ENCODE data around the gene BSG. TPM values are rescaled to one million over a fixed set of nuclear protein-coding genes. Genes with fewer than 3 reads are reported as not detected.

Gene BSG
- polyA plus RNA-seq, 1 donor from 2014 or later = 209 TPM

DNA sequence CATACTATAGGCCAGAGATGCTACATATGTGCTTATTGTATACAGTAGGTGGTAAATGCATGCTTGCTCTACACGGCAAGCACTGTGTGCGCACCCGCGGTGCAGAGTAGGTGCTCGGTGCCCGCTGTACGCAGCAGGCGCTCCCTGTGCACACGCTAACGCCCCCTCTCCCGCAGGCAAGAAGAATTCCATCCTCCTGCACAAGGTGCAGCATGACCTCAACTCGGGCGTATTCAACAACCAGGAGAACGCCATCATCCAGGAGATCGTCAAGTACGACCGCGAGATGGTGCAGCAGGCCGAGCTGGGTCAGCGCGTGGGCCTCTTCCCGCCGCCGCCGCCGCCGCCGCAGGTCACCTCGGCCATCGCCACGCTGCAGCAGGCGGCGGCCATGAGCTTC is 43.2 kb downstream of the BSG start:
- Histone ChIP-seq H3K9me3 (ENCODE audit: low read length) (no peaks in the 10 kb centered on the region), H3F3A (ENCODE audit: insufficient read depth, low read length, poor library complexity, severe bottlenecking) (no peaks in the 10 kb centered on the region), H3K4me2 (ENCODE audit: low read length) (no peak overlapping the region), H3K4me3 (ENCODE audit: low read length) (no peak overlapping the region), H3K27me3 (ENCODE audit: insufficient read depth, low read depth, low read length) (no peaks in the 10 kb centered on the region), H2AFZ (ENCODE audit: low read depth, low read length) (no peak overlapping the region), H3K9me2 (ENCODE audit: insufficient read depth, low read length) (no peaks in the 10 kb centered on the region), H4K20me1 (ENCODE audit: insufficient read depth) (no peaks in the 10 kb centered on the region), H3K9ac (ENCODE audit: low read length) (no peak overlapping the region), H3K36me3 (ENCODE audit: insufficient read depth, low read length) (no peaks in the 10 kb centered on the region), H3K79me2 (replicated peaks; ENCODE audit: insufficient read depth, low read length) (no peaks in the 10 kb centered on the region), H3K27ac (ENCODE audit: low read length) (no peak overlapping the region)
- TF ChIP-seq, protein P1, sequence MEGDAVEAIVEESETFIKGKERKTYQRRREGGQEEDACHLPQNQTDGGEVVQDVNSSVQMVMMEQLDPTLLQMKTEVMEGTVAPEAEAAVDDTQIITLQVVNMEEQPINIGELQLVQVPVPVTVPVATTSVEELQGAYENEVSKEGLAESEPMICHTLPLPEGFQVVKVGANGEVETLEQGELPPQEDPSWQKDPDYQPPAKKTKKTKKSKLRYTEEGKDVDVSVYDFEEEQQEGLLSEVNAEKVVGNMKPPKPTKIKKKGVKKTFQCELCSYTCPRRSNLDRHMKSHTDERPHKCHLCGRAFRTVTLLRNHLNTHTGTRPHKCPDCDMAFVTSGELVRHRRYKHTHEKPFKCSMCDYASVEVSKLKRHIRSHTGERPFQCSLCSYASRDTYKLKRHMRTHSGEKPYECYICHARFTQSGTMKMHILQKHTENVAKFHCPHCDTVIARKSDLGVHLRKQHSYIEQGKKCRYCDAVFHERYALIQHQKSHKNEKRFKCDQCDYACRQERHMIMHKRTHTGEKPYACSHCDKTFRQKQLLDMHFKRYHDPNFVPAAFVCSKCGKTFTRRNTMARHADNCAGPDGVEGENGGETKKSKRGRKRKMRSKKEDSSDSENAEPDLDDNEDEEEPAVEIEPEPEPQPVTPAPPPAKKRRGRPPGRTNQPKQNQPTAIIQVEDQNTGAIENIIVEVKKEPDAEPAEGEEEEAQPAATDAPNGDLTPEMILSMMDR (IDR thresholded peaks at IDR 0.05; ENCODE audit: poor library complexity, severe bottlenecking) = no peak
- TF ChIP-seq POLR2AphosphoS5 (IDR thresholded peaks at IDR 0.05) = no peak
- no peak for TF ChIP-seq EP300 (conservative IDR thresholded peaks at IDR 0.05; ENCODE audit: poor library complexity, severe bottlenecking)
- no peak for TF ChIP-seq MXI1 (conservative IDR thresholded peaks at IDR 0.05; ENCODE audit: poor library complexity, severe bottlenecking)
- no peak for TF ChIP-seq SMC3 (conservative IDR thresholded peaks at IDR 0.05; ENCODE audit: poor library complexity)
- TF ChIP-seq, protein P2, sequence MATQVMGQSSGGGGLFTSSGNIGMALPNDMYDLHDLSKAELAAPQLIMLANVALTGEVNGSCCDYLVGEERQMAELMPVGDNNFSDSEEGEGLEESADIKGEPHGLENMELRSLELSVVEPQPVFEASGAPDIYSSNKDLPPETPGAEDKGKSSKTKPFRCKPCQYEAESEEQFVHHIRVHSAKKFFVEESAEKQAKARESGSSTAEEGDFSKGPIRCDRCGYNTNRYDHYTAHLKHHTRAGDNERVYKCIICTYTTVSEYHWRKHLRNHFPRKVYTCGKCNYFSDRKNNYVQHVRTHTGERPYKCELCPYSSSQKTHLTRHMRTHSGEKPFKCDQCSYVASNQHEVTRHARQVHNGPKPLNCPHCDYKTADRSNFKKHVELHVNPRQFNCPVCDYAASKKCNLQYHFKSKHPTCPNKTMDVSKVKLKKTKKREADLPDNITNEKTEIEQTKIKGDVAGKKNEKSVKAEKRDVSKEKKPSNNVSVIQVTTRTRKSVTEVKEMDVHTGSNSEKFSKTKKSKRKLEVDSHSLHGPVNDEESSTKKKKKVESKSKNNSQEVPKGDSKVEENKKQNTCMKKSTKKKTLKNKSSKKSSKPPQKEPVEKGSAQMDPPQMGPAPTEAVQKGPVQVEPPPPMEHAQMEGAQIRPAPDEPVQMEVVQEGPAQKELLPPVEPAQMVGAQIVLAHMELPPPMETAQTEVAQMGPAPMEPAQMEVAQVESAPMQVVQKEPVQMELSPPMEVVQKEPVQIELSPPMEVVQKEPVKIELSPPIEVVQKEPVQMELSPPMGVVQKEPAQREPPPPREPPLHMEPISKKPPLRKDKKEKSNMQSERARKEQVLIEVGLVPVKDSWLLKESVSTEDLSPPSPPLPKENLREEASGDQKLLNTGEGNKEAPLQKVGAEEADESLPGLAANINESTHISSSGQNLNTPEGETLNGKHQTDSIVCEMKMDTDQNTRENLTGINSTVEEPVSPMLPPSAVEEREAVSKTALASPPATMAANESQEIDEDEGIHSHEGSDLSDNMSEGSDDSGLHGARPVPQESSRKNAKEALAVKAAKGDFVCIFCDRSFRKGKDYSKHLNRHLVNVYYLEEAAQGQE (IDR thresholded peaks at IDR 0.05; ENCODE audit: borderline replicate concordance) = no peak
- TF ChIP-seq RAD21 (conservative IDR thresholded peaks at IDR 0.05) = no peak
- TF ChIP-seq TAF1 (IDR thresholded peaks at IDR 0.05; ENCODE audit: low read depth) = no peak
- TF ChIP-seq EZH2 (IDR thresholded peaks at IDR 0.05; ENCODE audit: borderline replicate concordance, insufficient read depth, low read length, poor library complexity, severe bottlenecking) = no peak

DNA sequence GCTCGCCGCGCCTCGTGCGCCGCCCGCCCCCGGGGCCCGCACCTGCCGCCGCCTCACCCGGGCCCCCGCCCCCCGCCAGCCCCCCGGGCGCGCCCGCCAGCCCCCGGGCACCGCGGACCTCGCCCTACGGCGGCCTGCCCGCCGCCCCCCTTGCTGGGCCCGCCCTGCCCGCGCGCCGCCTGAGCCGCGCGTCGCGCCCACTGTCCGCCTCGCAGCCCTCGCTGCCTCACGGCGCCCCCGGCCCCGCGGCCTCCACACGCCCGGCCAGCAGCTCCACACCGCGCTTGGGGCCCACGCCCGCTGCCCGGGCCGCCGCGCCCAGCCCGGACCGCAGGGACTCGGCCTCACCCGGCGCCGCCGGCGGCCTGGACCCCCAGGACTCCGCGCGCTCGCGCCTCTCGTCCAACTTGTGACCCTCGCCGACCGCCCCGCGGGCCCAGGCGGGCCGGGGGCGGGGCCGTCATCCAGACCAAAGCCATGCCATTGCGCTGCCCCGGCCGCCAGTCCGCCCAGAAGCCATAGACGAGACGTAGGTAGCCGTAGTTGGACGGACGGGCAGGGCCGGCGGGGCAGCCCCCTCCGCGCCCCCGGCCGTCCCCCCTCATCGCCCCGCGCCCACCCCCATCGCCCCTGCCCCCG is 43.8 kb downstream of the BSG start:
- Histone ChIP-seq H2AFZ (ENCODE audit: low read depth, low read length) (no peak overlapping the region), H3K4me2 (ENCODE audit: low read length) (no peak overlapping the region), H3F3A (ENCODE audit: insufficient read depth, low read length, poor library complexity, severe bottlenecking) (no peaks in the 10 kb centered on the region), H3K79me2 (replicated peaks; ENCODE audit: insufficient read depth, low read length) (no peaks in the 10 kb centered on the region), H3K9ac (ENCODE audit: low read length) (no peak overlapping the region), H3K9me2 (ENCODE audit: insufficient read depth, low read length) (no peaks in the 10 kb centered on the region), H4K20me1 (ENCODE audit: insufficient read depth) (no peaks in the 10 kb centered on the region), H3K36me3 (ENCODE audit: insufficient read depth, low read length) (no peaks in the 10 kb centered on the region), H3K27ac (ENCODE audit: low read length) (no peak overlapping the region), H3K4me3 (ENCODE audit: low read length) (no peak overlapping the region), H3K27me3 (ENCODE audit: insufficient read depth, low read depth, low read length) (no peaks in the 10 kb centered on the region), H3K9me3 (ENCODE audit: low read length) (no peaks in the 10 kb centered on the region)
- TF ChIP-seq RAD21 (conservative IDR thresholded peaks at IDR 0.05) (no peak), MXI1 (conservative IDR thresholded peaks at IDR 0.05; ENCODE audit: poor library complexity, severe bottlenecking) (no peak), TAF1 (IDR thresholded peaks at IDR 0.05; ENCODE audit: low read depth) (no peak)

Data from neural cell (in vitro differentiated cells).